ENCODE measurements around the gene PTPN11.

- TF ChIP-seq, protein P1, sequence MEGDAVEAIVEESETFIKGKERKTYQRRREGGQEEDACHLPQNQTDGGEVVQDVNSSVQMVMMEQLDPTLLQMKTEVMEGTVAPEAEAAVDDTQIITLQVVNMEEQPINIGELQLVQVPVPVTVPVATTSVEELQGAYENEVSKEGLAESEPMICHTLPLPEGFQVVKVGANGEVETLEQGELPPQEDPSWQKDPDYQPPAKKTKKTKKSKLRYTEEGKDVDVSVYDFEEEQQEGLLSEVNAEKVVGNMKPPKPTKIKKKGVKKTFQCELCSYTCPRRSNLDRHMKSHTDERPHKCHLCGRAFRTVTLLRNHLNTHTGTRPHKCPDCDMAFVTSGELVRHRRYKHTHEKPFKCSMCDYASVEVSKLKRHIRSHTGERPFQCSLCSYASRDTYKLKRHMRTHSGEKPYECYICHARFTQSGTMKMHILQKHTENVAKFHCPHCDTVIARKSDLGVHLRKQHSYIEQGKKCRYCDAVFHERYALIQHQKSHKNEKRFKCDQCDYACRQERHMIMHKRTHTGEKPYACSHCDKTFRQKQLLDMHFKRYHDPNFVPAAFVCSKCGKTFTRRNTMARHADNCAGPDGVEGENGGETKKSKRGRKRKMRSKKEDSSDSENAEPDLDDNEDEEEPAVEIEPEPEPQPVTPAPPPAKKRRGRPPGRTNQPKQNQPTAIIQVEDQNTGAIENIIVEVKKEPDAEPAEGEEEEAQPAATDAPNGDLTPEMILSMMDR (IDR thresholded peaks at IDR 0.05): no peak
- no peak for TF ChIP-seq POLR2AphosphoS5 (IDR thresholded peaks at IDR 0.05)
- TF ChIP-seq POLR2A (IDR thresholded peaks at IDR 0.05): no peak
- no peak for TF ChIP-seq EP300 (IDR thresholded peaks at IDR 0.05)
Measured at GRCh38 chr12:112535017-112535416, 116.3 kb downstream of the PTPN11 start.

All from gastroesophageal sphincter (tissue), 3 donors.